ENCODE data around the gene CACNA1E.

The CACNA1E gene

DNA sequence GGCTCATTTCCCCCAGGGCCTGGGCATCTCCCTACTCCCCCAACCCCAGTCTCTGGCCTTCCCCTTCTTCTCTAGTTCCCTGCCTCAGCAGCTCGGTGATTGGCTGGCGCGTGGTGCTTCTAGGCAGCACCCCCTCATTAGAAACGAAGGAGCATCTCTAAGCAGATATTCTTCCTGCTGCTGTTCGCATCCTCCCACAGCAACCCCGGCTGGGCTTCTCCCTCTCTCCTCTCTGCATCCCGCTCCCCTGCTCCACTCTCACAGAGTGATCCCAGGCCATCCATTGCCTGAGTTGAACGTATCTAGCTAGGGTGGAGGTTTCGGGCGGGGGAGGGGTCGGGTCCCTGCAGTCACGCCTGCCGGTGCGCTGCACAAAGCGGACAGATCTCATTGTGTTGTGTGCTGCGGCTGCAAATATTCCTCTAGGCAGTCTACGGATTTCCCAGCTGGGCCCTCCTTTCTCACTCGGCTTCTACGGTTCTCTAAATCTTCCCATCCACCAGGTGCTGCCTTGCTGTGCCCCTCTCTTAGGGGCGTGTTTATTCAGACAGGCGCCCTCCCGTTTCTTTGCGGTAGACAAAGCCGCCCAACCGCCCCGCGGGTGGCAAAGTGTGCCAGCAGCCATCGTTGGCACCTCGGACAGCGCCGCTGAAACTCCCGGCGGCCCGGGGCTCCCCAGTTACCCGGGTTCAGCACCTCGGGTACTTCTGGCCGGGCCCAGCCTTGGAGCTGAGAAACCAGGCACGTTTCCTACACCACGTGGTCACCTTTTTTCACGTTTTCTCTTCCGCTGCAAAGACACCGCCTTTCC, 2.2 kb downstream of the CACNA1E start:
- DNase-seq (ENCODE audit: low read depth), result no peak

GRCh38 chr1:181486098-181486420, 2.7 kb downstream of the CACNA1E start:
- no peak for DNase-seq (ENCODE audit: low read depth)

GRCh38 chr1:181488866-181489265, 5.5 kb downstream of the CACNA1E start:
- no peak for DNase-seq (ENCODE audit: low read depth)

DNA sequence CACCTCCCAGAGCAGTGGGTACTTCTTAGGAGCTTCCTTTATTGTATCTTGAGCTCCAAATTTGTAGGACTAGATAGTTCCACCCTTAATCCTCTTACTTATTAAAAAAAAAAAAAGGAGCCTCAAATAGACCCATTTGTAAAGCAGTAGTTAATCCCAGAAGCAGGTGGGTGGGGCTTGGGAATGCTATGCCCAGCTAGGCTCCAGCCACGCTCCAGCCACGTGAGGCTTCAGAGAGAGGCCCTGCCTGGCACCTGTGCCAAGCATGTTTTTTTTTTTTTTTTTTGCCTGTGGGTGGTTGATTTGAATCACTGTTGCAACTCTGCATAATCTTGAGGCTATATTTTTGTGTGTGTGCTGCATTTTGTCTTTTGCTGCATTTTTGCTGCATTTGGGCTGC, 7.0 kb downstream of the CACNA1E start:
- DNase-seq (ENCODE audit: low read depth), result no peak

- no peak for DNase-seq (ENCODE audit: low read depth)
Observed at GRCh38 chr1:181490740-181491712, 7.7 kb downstream of the CACNA1E start.

- no peak for DNase-seq (ENCODE audit: low read depth)
Observed at GRCh38 chr1:181493166-181493565, 9.8 kb downstream of the CACNA1E start.

DNA sequence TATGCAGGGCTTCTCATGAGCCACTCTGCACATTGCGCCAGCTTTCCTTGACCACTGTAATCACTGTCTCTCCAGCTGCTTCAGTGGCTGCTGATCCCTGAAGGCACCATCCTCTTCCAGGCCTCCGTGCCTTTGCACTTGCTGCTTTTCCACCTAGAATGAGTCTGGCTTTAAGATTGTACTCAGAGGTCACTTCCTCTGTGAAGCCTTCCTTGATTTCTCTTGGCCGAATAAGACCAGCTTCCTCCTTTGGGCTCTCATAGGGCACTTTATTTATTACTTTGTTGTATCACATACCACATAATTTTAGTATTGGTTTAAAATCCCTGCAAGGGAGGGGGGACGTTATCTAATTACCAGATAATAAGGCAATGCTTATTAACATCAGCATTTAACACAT, 10.6 kb downstream of the CACNA1E start:
- no peak for DNase-seq (ENCODE audit: low read depth)

- no peak for DNase-seq (ENCODE audit: low read depth)
Observed at GRCh38 chr1:181496759-181497158, 13.4 kb downstream of the CACNA1E start.

DNA sequence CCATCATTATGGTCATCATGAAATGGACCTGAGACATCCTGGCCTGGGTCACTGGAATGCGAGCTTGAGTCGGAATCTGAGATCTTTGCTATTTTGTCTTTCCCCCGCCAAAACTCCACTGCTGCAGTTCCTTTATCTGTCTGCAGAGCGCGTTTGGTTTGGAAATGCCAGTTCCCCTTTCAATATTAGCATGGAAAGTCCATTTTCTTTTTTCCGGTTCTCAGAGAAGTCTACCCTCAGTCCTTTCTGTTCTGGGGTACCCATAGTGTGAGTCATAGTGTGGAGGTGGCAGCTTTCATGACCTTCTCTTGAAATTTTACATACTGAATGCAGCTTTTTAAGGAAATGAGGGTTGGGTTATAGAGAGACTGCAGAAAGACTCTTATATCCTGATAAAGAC, 14.6 kb downstream of the CACNA1E start:
- no peak for DNase-seq (ENCODE audit: low read depth)

DNA sequence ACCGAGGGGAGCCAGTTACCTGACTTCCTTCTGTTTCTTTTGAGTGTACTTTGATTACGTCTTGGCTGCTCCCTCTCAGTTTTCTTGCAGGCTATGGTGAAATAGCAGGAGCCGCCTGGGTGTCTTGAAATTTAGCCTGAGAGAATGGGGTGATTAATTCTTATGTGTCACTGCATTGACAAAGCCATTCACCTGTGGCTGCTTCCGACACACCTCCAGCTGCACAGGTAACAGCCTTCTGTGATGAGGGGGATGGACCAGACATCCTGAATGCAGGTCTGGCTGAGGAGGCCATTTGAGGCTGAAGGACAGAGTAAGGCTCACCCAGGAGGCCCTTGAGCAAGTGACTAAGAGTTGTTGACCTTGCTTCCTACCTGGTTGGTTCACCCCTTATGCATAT, 16.5 kb downstream of the CACNA1E start:
- no peak for DNase-seq (ENCODE audit: low read depth)

DNA sequence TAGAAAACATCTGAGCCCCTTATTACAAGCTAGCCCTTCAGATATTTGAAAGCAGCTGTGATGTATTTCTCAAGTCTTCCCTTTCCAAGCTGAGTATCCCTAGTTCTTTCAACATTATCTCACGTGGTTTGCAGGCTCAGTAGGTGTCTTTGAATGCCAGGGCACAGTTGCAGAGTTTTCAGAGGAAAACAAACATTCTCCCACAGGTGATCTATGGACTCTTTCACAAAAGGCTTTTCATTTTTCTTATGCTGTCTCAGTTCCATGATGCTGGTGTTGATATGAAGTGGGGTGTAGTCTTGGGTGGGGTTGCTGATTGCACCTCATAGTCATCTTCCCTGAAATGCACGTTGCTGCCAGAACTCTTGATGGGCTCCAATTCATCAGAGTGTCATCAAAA, 17.3 kb downstream of the CACNA1E start:
- DNase-seq (ENCODE audit: low read depth), result no peak

- DNase-seq (ENCODE audit: low read depth), result no peak
Observed at GRCh38 chr1:181501612-181502011, 18.3 kb downstream of the CACNA1E start.

GRCh38 chr1:181503171-181503810, 20.0 kb downstream of the CACNA1E start:
- no peak for DNase-seq (ENCODE audit: low read depth)

- DNase-seq (ENCODE audit: low read depth), result no peak
Observed at GRCh38 chr1:181504399-181504842, 21.1 kb downstream of the CACNA1E start.

DNA sequence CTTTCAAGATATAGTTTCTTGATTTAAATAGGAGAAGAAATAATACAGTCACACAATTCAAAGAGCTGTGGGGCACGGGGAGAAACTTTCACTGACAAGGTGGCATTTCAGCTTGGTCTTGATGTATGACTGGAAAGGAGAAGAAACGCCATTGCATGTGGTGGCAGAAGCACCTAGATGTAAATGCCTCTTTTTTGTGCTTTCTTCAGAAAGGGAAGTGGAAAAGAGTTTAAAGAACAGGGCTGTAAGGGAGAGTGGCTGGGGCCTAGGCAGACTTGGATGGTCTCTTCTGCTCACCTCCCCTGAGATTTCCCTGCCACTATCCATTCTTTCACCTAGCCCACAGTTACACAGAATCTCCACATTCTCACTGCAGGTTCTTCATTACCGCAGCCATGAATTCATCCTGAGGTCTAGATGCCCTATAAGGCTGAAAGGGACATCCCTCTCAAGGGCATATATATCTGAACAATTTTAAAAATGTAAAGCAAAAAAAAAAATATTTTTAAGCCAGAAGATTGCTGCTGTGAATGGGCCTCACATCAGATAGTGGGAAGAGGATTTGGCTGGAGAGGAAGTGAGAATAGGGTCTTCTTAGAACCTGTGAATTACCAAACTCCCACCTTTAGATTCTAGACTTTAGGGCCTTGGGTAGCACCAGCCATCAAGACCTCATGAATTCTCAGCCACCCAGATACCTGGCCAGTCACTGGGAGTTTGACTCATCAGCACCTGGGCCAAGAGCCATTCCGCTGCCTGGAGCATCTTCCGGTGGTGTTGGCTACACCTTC, 23.4 kb downstream of the CACNA1E start:
- no peak for DNase-seq (ENCODE audit: low read depth)

DNA sequence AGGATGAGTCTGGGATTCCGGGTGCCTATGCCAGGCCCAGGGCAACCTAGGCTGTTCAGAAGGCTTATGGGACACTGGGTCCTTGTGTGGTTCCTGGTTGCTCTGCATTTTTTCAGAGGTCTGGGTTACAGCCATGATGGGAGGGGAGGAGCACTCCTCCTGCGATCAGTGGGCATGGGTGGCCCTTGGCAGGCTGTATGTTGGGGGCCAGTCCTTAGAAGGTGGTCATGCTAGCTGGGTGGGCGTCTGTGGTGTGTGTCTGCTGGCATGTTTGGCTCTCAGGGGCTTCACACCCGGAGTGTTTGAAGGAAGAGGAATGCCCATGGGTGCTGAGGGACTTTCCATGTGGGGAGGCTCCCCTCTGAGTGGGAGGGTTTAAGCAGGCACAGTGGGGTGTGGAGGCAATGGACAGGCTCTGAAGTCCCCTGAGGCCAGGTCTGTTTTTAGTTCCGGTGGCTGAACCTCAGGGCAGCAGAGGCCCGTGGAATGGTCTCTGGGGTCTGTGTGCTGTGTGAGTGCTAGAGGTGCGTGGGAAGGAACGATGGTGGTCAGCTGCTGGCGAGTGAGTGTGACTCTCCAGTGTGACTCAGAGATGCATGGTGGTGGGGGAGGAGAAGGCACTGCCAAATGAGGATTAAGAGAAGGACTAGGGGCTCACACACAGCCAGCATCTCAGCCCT, 25.3 kb downstream of the CACNA1E start:
- DNase-seq (ENCODE audit: low read depth), result no peak

DNA sequence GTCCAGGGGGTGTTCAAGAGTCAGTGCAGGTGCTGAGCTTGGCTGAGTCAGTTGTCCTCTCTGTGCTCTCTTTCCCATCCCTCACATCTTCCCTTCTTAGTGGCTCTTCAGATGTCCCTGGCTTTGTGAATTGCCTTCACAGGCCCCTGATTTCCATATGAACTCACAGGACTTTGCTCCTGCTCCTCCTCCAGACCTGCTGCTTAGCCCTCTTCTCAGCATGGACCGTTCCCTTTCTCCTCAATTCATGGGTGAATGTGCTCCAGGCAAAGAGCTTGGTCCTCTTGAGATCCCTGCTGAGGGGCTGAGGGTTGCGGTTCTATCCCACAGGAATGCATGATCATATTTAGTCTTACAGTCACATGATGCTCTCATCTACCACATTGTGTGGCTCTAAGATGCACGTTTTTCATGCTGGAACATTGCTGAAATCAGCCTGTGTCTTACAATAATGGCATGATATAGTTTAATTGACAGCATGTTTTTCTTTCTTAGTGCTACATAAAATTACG, 30.5 kb downstream of the CACNA1E start:
- no peak for DNase-seq (ENCODE audit: low read depth)

DNA sequence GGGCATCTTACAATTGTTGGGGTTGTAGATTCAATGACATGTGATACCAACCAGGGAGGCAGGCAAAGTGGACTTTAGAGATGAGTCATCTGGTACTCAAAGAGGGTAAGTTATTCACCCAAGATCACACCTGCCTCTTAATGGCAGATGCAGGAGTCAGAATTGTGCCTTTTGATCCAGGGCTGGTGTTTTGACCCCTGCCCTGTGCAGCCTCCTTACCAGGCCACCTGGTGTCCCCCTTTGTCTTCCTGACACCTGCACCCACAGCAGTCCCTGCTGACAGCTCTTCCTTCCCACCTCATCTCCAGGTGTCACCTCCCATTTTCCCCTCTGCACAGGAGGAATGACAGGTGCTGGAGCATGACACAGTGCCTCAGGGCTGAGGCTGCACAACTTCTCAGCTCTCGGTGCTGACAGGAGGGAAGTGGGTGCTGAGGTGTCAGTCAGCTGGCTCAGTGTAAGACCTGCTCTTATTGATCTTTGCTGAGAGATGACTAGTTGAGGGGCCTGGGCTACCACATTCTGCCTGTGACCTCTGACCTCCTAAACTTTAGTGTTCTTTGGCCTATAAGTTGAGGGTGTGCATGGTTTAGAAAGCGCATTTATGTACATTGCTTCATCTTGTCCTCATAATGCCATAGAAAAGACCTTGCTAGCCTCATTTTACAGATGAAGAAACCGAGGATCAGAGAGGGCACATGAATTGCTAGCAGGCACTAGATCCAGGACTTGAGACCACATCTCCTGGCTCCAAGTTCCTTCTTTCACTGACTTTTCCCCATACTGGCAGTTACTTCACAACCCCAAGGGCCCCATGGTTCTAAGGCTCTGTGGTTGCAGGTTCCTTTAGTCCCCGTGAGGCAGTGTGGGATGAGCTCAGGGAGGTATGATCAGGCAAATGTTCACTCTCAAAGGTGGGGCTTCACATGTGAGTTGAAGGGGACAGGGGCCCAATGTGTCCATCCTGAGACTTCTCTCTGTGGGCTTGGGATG, 31.3 kb downstream of the CACNA1E start:
- no peak for DNase-seq (ENCODE audit: low read depth)

- DNase-seq (ENCODE audit: low read depth), result no peak
Observed at GRCh38 chr1:181516706-181517105, 33.4 kb downstream of the CACNA1E start.

All from activated T-cell treated with anti-CD3 and anti-CD28 coated beads for 24 hours (primary cell).